IMR-90 (cell line): Measurements from ENCODE around the gene ZNF286A. TPM values are rescaled to one million over a fixed set of nuclear protein-coding genes. Genes with fewer than 3 reads are reported as not detected.

ENCODE experiments used
- ATAC-seq: fragments of 200-7000 bp; cut with Tn5 transposase; 2 replicates; pipeline ENCODE4 v1.9.1; 2020; ENCODE audit warnings: low read depth, mild to moderate bottlenecking, moderate library complexity
- BruUV-seq: library from RNA; stranded (reverse); fragments of 400-500 nt; replicated peaks from 2 replicates; lab custom pipeline; 2021; lab: Mats Ljungman, UMichigan
- CTCF ChIA-PET: fragments of 300-600 bp; formaldehyde crosslinking; extraction: SDS; loops from one replicate; lab custom pipeline; 2021; ENCODE audit warnings: antibody characterized with exemption; lab: Yijun Ruan, JAX
- POLR2A ChIA-PET: fragments of 300-600 bp; sonication (Branson Sonifier 250); formaldehyde crosslinking; loops from one replicate; lab custom pipeline; 2022; ENCODE audit warnings: antibody characterized with exemption; ENCODE audit not compliant: unreplicated experiment; lab: Charles Lee
- DNase-seq: peaks from one replicate; pipeline ENCODE4 v3.0.0; 2013
- H2AFZ ChIP-seq: replicated peaks from 2 replicates; pipeline ENCODE3; 2013; ENCODE audit warnings: low read length, mild to moderate bottlenecking; ENCODE audit not compliant: poor library complexity
- H2AK5ac ChIP-seq: 2 replicates; pipeline ENCODE4 v1.6.1; 2013; ENCODE audit warnings: low read depth, low read length, inconsistent platforms
- H2AK9ac ChIP-seq: replicated peaks from 2 replicates; pipeline ENCODE3; 2013; ENCODE audit warnings: mild to moderate bottlenecking, low read depth, low read length, moderate library complexity; ENCODE audit not compliant: poor library complexity
- H2BK120ac ChIP-seq: 2 replicates; pipeline ENCODE4 v1.6.1; 2013; ENCODE audit warnings: low read depth, low read length, inconsistent platforms
- H2BK15ac ChIP-seq: 3 replicates; pipeline ENCODE4 v1.6.1; 2013; ENCODE audit warnings: low read depth, low read length, inconsistent platforms
- H2BK20ac ChIP-seq: 2 replicates; pipeline ENCODE4 v1.6.1; 2013; ENCODE audit warnings: low read depth, mild to moderate bottlenecking, inconsistent platforms, low read length, moderate library complexity
- H2BK5ac ChIP-seq: 2 replicates; pipeline ENCODE4 v1.6.1; 2013; ENCODE audit warnings: mild to moderate bottlenecking, low read depth, low read length, inconsistent platforms; ENCODE audit not compliant: poor library complexity, severe bottlenecking
- H3K14ac ChIP-seq: replicated peaks from 2 replicates; pipeline ENCODE4 v1.6.1; 2013; ENCODE audit warnings: low read depth, low read length, inconsistent platforms
- H3K18ac ChIP-seq: 2 replicates; pipeline ENCODE4 v1.6.1; 2013; ENCODE audit warnings: low read depth, low read length, control low read depth
- H3K23ac ChIP-seq: 2 replicates; pipeline ENCODE4 v1.6.1; 2013; ENCODE audit warnings: low read depth, low read length, inconsistent platforms
- H3K27ac ChIP-seq: 2 replicates; pipeline ENCODE4 v1.5.1; 2013; ENCODE audit warnings: mild to moderate bottlenecking, control low read depth, low read length; ENCODE audit not compliant: insufficient read depth
- H3K27me3 ChIP-seq: 2 replicates; pipeline ENCODE4 v1.6.1; 2013; ENCODE audit warnings: low read length; ENCODE audit not compliant: control insufficient read depth, insufficient read depth
- H3K36me3 ChIP-seq: 2 replicates; pipeline ENCODE4 v1.6.1; 2013; ENCODE audit warnings: low read length, mixed read lengths; ENCODE audit not compliant: control insufficient read depth, insufficient read depth
- H3K4ac ChIP-seq: 2 replicates; pipeline ENCODE4 v1.6.1; 2013; ENCODE audit warnings: low read depth, low read length, inconsistent platforms
- H3K4me1 ChIP-seq: 2 replicates; pipeline ENCODE4 v1.6.1; 2013; ENCODE audit warnings: low read length, mixed read lengths; ENCODE audit not compliant: control insufficient read depth, insufficient read depth
- H3K4me2 ChIP-seq: 2 replicates; pipeline ENCODE4 v1.6.1; 2013; ENCODE audit warnings: low read depth, mild to moderate bottlenecking, control low read depth, low read length, moderate library complexity
- H3K4me3 ChIP-seq: 2 replicates; pipeline ENCODE4 v1.5.1; 2013; ENCODE audit warnings: low read depth, mild to moderate bottlenecking, control low read depth, low read length, moderate library complexity; ENCODE audit not compliant: insufficient read depth
- H3K56ac ChIP-seq: 2 replicates; pipeline ENCODE4 v1.6.1; 2013; ENCODE audit warnings: low read length, inconsistent platforms; ENCODE audit not compliant: insufficient read depth; ENCODE audit errors: extremely low read depth
- H3K79me1 ChIP-seq, 2 experiments: 2 replicates each; pipeline ENCODE4 v1.6.1; 2013; ENCODE audit warnings: low read length in 2 of 2, inconsistent platforms in 1 of 2, low read depth in 1 of 2
- H3K9ac ChIP-seq: 2 replicates; pipeline ENCODE4 v1.6.1; 2013; ENCODE audit warnings: low read depth, low read length, control low read depth
- H3K9me1 ChIP-seq: 2 replicates; pipeline ENCODE4 v1.6.1; 2013; ENCODE audit warnings: low read length, inconsistent platforms; ENCODE audit not compliant: insufficient read depth
- H3K9me3 ChIP-seq: 2 replicates; pipeline ENCODE4 v1.6.1; 2013; ENCODE audit warnings: low read length; ENCODE audit not compliant: control insufficient read depth, insufficient read depth
- H4K20me1 ChIP-seq: 2 replicates; pipeline ENCODE4 v1.6.1; 2013; ENCODE audit warnings: low read length, inconsistent platforms; ENCODE audit not compliant: insufficient read depth
- H4K5ac ChIP-seq: 2 replicates; pipeline ENCODE4 v1.6.1; 2013; ENCODE audit warnings: mild to moderate bottlenecking, low read depth, low read length, control low read depth
- H4K8ac ChIP-seq, 2 experiments: 2 replicates each; pipeline ENCODE4 v1.6.1; 2013; ENCODE audit warnings: low read depth in 2 of 2, low read length in 2 of 2, control low read depth in 1 of 2, inconsistent platforms in 1 of 2
- H4K91ac ChIP-seq: 2 replicates; pipeline ENCODE4 v1.6.1; 2013; ENCODE audit warnings: low read depth, low read length, inconsistent platforms; ENCODE audit not compliant: insufficient read depth
- BHLHE40 ChIP-seq: fragments of 150-350 bp; IDR thresholded peaks from 2 replicates; pipeline ENCODE4 v1.6.1; 2016; ENCODE audit warnings: mild to moderate bottlenecking, low read depth, low read length
- CEBPB ChIP-seq: IDR thresholded peaks from 2 replicates; pipeline ENCODE4 v1.6.1; 2012; ENCODE audit warnings: low read depth, low read length, improper control_type of control experiment
- CHD1 ChIP-seq: IDR thresholded peaks from 2 replicates; pipeline ENCODE4 v1.6.1; 2012; ENCODE audit warnings: low read depth, low read length, improper control_type of control experiment
- CTCF ChIP-seq: conservative IDR thresholded peaks from 2 replicates; pipeline ENCODE4 v1.5.1; 2012; ENCODE audit warnings: mild to moderate bottlenecking, low read depth, low read length, improper control_type of control experiment
- FOS ChIP-seq: fragments of 150-350 bp; IDR thresholded peaks from 2 replicates; pipeline ENCODE4 v1.6.1; 2016; ENCODE audit warnings: low read depth, low read length
- MAFK ChIP-seq: IDR thresholded peaks from 2 replicates; pipeline ENCODE4 v1.6.1; 2012; ENCODE audit warnings: low read depth, low read length, improper control_type of control experiment
- MAZ ChIP-seq: IDR thresholded peaks from 2 replicates; pipeline ENCODE4 v1.6.1; 2012; ENCODE audit warnings: low read depth, mild to moderate bottlenecking, low read length, improper control_type of control experiment, moderate library complexity, borderline replicate concordance
- MXI1 ChIP-seq: IDR thresholded peaks from 2 replicates; pipeline ENCODE4 v1.6.1; 2012; ENCODE audit warnings: low read depth, mild to moderate bottlenecking, low read length, moderate library complexity, borderline replicate concordance
- NFE2L2 ChIP-seq: fragments of 150-350 bp; IDR thresholded peaks from 2 replicates; pipeline ENCODE4 v1.6.1; 2016; ENCODE audit warnings: low read depth, mild to moderate bottlenecking, low read length
- POLR2A ChIP-seq: IDR thresholded peaks from 2 replicates; pipeline ENCODE4 v1.6.1; 2012; ENCODE audit warnings: mild to moderate bottlenecking, low read depth, low read length
- RAD21 ChIP-seq: IDR thresholded peaks from 2 replicates; pipeline ENCODE4 v1.6.1; 2012; ENCODE audit warnings: low read length, improper control_type of control experiment
- RCOR1 ChIP-seq: IDR thresholded peaks from 2 replicates; pipeline ENCODE4 v1.6.1; 2012; ENCODE audit warnings: mild to moderate bottlenecking, low read length, improper control_type of control experiment; ENCODE audit not compliant: insufficient replicate concordance
- RFX5 ChIP-seq: IDR thresholded peaks from 2 replicates; pipeline ENCODE4 v1.8.0; 2012; ENCODE audit warnings: low read depth, mild to moderate bottlenecking, low read length, moderate library complexity
- SMC3 ChIP-seq: fragments of 150-350 bp; IDR thresholded peaks from 2 replicates; pipeline ENCODE4 v1.6.1; 2016; ENCODE audit warnings: low read depth, mild to moderate bottlenecking, antibody characterized with exemption, low read length, moderate library complexity
- USF2 ChIP-seq: fragments of 150-350 bp; IDR thresholded peaks from 2 replicates; pipeline ENCODE4 v1.6.1; 2017; ENCODE audit warnings: mild to moderate bottlenecking, antibody characterized with exemption, low read length, low read depth
- WGBS, 2 experiments: methylation state at CpG; one replicate each; pipeline versions ENCODE4 v1.1.5 to v1.1.7; 2013; ENCODE audit warnings: missing lambda C conversion rate in 2 of 2; ENCODE audit not compliant: insufficient read length in 1 of 2; ENCODE audit errors: extremely low coverage in 2 of 2; 5-methylcytosine and 5-hydroxymethylcytosine counted together
- dilution Hi-C: fragments of 300-500 bp; cut with HindIII; formaldehyde crosslinking; loops from one replicate; pipeline ENCODE4 v1.14.3; 2018; ENCODE audit warnings: low sequenced_read_pairs; ENCODE audit not compliant: unreplicated experiment
- in situ Hi-C: fragments of 300-500 bp; cut with MboI; formaldehyde crosslinking; loops from 3 replicates; pipeline ENCODE4 v1.14.3; 2019; ENCODE audit warnings: low sequenced_read_pairs, inconsistent platforms, mixed read lengths
- intact Hi-C: fragments of 100-400 bp; cut with micrococcal nuclease; formaldehyde crosslinking; loops from 2 replicates; pipeline ENCODE4 v1.10.0; 2022
- polyA plus RNA-seq, 3 experiments: library from polyadenylated mRNA; depleted of rRNA; stranded (reverse); fragments of >200 nt; gene quantifications; 2 replicates each; pipeline ENCODE4 v1.2.3, GENCODE V29; 2012; ENCODE audit warnings: low replicate concordance in 1 of 3
- total RNA-seq: library from RNA; depleted of rRNA; stranded (reverse); fragments of >200 nt; gene quantifications from 2 replicates; pipeline ENCODE4 v1.2.3, GENCODE V29; 2012
- TF ChIP-seq, protein P1 (sequence below): fragments of 150-350 bp; IDR thresholded peaks from 2 replicates; pipeline ENCODE4 v1.6.1; 2016; ENCODE audit warnings: low read depth, mild to moderate bottlenecking, low read length, moderate library complexity, borderline replicate concordance

The ZNF286A gene
- total and polyA plus RNA-seq, 2 of the 4 experiments (the other 2 are of a cell fraction) = 19.8 to 37.6 TPM

GRCh38 chr17:15744074-15744676 lies 44.6 kb downstream of the ZNF286A start:
- dilution Hi-C loops (no loop called here), intact Hi-C loops (no loop called here), in situ Hi-C loops (no loop called here)
- no TSS peak for BruUV-seq
- H3K23ac ChIP-seq = no peak overlapping the region
- no peaks in the 10 kb centered on the region for H4K20me1 ChIP-seq
- peaks cover 12% of the 10 kb centered on the region for H3K27me3 ChIP-seq
- peaks cover 4% of the 10 kb centered on the region; the same call in 1 of the 2 replicates for H3K9me3 ChIP-seq
- H2BK15ac ChIP-seq = no peak overlapping the region
- no peak for DNase-seq
- ATAC-seq = no peak
- H2AFZ ChIP-seq = no peak overlapping the region
- no peak overlapping the region for H2BK5ac ChIP-seq
- H3K9ac ChIP-seq = no peak overlapping the region
- no peak overlapping the region for H2AK5ac ChIP-seq
- CTCF ChIA-PET = no interaction called here
- no peak overlapping the region for H2BK20ac ChIP-seq
- no peak overlapping the region for H2AK9ac ChIP-seq
- H3K18ac ChIP-seq = no peak overlapping the region
- WGBS, 2 experiments = no CpG with 5 or more reads among the region's 7 CpGs
- H4K8ac ChIP-seq = no peak overlapping the region
- no peak overlapping the region for H4K5ac ChIP-seq
- POLR2A ChIA-PET = no interaction called here
- no peak overlapping the region for H3K27ac ChIP-seq
- H3K14ac ChIP-seq = no peak overlapping the region
- no peaks in the 10 kb centered on the region for H3K79me1 ChIP-seq
- H3K4ac ChIP-seq = no peak overlapping the region
- H3K4me1 ChIP-seq = no peaks in the 10 kb centered on the region; the same call in 1 of the 2 replicates
- no peak for TF ChIP-seq RCOR1
- TF ChIP-seq CHD1 = no peak
- no peak for TF ChIP-seq SMC3
- no peak for TF ChIP-seq USF2
- TF ChIP-seq MAFK = no peak
- no peak for TF ChIP-seq MAZ
- no peak for TF ChIP-seq MXI1
- no peak for TF ChIP-seq CEBPB
- no peak for TF ChIP-seq BHLHE40
- TF ChIP-seq, protein P1, sequence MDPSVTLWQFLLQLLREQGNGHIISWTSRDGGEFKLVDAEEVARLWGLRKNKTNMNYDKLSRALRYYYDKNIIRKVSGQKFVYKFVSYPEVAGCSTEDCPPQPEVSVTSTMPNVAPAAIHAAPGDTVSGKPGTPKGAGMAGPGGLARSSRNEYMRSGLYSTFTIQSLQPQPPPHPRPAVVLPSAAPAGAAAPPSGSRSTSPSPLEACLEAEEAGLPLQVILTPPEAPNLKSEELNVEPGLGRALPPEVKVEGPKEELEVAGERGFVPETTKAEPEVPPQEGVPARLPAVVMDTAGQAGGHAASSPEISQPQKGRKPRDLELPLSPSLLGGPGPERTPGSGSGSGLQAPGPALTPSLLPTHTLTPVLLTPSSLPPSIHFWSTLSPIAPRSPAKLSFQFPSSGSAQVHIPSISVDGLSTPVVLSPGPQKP = no peak
- no peak for TF ChIP-seq POLR2A
- TF ChIP-seq FOS = no peak
- TF ChIP-seq CTCF = no peak
- no peak for TF ChIP-seq RFX5
- no peak for TF ChIP-seq RAD21
- no peak for TF ChIP-seq NFE2L2
- H3K4me2 ChIP-seq = no peak overlapping the region
- H4K91ac ChIP-seq = no peak overlapping the region
- H2BK120ac ChIP-seq = no peak overlapping the region
- H3K9me1 ChIP-seq = no peaks in the 10 kb centered on the region
- H3K4me3 ChIP-seq = no peak overlapping the region
- no peaks in the 10 kb centered on the region for H3K36me3 ChIP-seq
- no peak overlapping the region for H3K56ac ChIP-seq
